Neural progenitor cell (in vitro differentiated cells): ENCODE data around the gene PIAS1. TPM values are rescaled to one million over a fixed set of nuclear protein-coding genes. Genes with fewer than 3 reads are reported as not detected.

ENCODE experiments used
- DNase-seq: peaks from one replicate; pipeline ENCODE4 v3.0.0-alpha.2; 2016; ENCODE audit warnings: low spot score
- H2AFZ ChIP-seq: fragments of 200-600 bp; sonication (generic); replicated peaks from 2 replicates; pipeline ENCODE4 v1.6.1; 2016; ENCODE audit warnings: antibody characterized with exemption
- H3F3A ChIP-seq: fragments of 200-600 bp; sonication (generic); 2 replicates; pipeline ENCODE4 v1.6.1; 2016; ENCODE audit warnings: antibody characterized with exemption, low read depth
- H3K27ac ChIP-seq: fragments of 200-600 bp; sonication (generic); 2 replicates; pipeline ENCODE4 v1.5.1; 2016; ENCODE audit warnings: mild to moderate bottlenecking
- H3K27me3 ChIP-seq: fragments of 200-600 bp; sonication (generic); 2 replicates; pipeline ENCODE4 v1.6.1; 2016; ENCODE audit warnings: mild to moderate bottlenecking, moderate library complexity
- H3K36me3 ChIP-seq: fragments of 200-600 bp; sonication (generic); 2 replicates; pipeline ENCODE4 v1.5.1; 2016
- H3K4me1 ChIP-seq: fragments of 200-600 bp; sonication (generic); 2 replicates; pipeline ENCODE4 v1.6.1; 2016; ENCODE audit warnings: mixed run types
- H3K4me2 ChIP-seq: fragments of 200-600 bp; sonication (generic); 2 replicates; pipeline ENCODE4 v1.6.1; 2016
- H3K4me3 ChIP-seq: fragments of 200-600 bp; sonication (generic); 2 replicates; pipeline ENCODE4 v1.5.1; 2016
- H3K79me2 ChIP-seq: fragments of 200-600 bp; sonication (generic); 2 replicates; pipeline ENCODE4 v1.6.1; 2016; ENCODE audit warnings: low read depth
- H3K9ac ChIP-seq: fragments of 200-600 bp; sonication (generic); 2 replicates; pipeline ENCODE4 v1.6.1; 2016
- H3K9me3 ChIP-seq: fragments of 200-600 bp; sonication (generic); 2 replicates; pipeline ENCODE4 v1.5.1; 2016; ENCODE audit warnings: low read depth
- H4K20me1 ChIP-seq: fragments of 200-600 bp; sonication (generic); 2 replicates; pipeline ENCODE4 v1.6.1; 2016; ENCODE audit warnings: low read depth
- H3K27ac Mint-ChIP-seq: 3 replicates; pipeline ENCODE4 v1.8.0; 2021; ENCODE audit warnings: mixed read lengths
- H3K27me3 Mint-ChIP-seq: 2 replicates; pipeline ENCODE4 v1.8.0; 2022; ENCODE audit warnings: low read depth, mild to moderate bottlenecking, inconsistent platforms, moderate library complexity, mixed read lengths; ENCODE audit not compliant: insufficient read depth
- H3K36me3 Mint-ChIP-seq: 3 replicates; pipeline ENCODE4 v1.8.0; 2021; ENCODE audit warnings: mixed read lengths
- H3K4me1 Mint-ChIP-seq: 3 replicates; pipeline ENCODE4 v1.8.0; 2021; ENCODE audit warnings: mixed read lengths
- H3K4me3 Mint-ChIP-seq: 3 replicates; pipeline ENCODE4 v1.8.0; 2021; ENCODE audit warnings: mild to moderate bottlenecking, moderate library complexity, mixed read lengths
- H3K9me3 Mint-ChIP-seq: 3 replicates; pipeline ENCODE4 v1.8.0; 2020; ENCODE audit warnings: mixed read lengths
- EZH2 ChIP-seq: fragments of 200-600 bp; sonication (generic); IDR thresholded peaks from 2 replicates; pipeline ENCODE4 v1.6.1; 2017; ENCODE audit warnings: antibody characterized with exemption, mild to moderate bottlenecking, moderate library complexity
- EZH2phosphoT487 ChIP-seq: fragments of 200-600 bp; sonication (generic); IDR thresholded peaks from 2 replicates; pipeline ENCODE4 v1.6.1; 2017; ENCODE audit warnings: antibody characterized with exemption
- total RNA-seq: library from RNA; depleted of rRNA; stranded (reverse); fragments of >200 nt; gene quantifications from 2 replicates; pipeline ENCODE4 v1.2.3, GENCODE V29; 2015; ENCODE audit warnings: low replicate concordance
- TF ChIP-seq, protein P1 (sequence below): fragments of 200-600 bp; sonication (generic); IDR thresholded peaks from 2 replicates; pipeline ENCODE4 v1.5.1; 2017; ENCODE audit warnings: antibody characterized with exemption, mild to moderate bottlenecking

The PIAS1 gene
- total RNA-seq, 1 donor from 2014 or later, result 34.6 TPM

DNA sequence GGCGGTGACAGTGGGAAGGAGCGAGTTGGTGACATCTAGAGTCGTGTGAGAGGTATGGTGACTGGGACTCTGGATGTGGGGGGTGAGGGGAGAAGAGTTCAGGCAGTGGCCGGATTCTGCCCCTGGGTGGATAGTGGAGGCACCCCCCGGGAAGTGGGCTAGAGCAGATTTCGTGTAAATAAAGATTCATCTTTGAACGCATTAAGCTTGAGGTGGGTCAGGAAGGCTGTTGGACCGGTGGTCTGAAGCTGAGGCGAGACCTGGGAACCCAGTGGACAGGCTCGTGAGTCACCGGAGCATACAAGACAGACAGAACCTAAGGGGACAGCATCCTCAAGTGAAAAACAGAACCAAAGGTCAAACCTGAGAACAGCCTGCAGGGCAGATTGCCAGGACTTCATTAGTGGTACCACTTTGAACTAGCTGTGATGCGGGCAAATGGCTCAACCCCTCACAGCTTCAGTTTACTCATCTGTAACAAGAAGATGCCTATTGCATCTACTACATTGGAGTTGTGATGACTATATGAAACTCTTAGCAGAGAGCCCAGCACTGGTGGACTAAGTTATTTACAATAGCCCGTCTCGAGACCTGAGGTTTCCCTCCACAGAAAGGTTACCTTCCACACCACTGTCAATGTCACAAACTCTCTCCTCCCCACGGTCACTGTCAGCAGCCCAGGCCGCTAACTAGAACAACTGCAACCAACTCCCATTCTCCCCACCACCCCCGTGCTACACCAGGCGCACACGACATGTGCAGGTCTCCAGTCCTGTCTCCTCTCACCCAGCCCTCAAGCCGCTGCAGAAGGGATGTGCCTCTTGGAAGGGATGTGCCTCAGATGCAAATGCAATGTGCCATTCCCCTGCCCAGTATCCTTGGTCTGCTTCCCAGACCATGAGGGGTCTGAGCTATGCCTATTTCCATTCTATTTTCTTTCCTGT lies 176.3 kb downstream of the PIAS1 start:
- Histone ChIP-seq H3K9ac (no peak overlapping the region), H2AFZ (peak overlapping the region; percentile 53), H3K4me2 (peak overlapping the region; percentile 83), H3K27me3 (no peaks in the 10 kb centered on the region), H4K20me1 (peaks cover 23% of the 10 kb centered on the region), H3K36me3 (no peaks in the 10 kb centered on the region), H3K9me3 (no peaks in the 10 kb centered on the region), H3K27ac (no peak overlapping the region), H3K4me1 (peaks cover 38% of the 10 kb centered on the region), H3F3A (peaks cover 18% of the 10 kb centered on the region), H3K79me2 (peaks cover 38% of the 10 kb centered on the region), H3K4me3 (peak overlapping the region; percentile 77)
- Mint-ChIP-seq H3K27me3 (peaks cover 14% of the 10 kb centered on the region), H3K36me3 (peaks cover 3% of the 10 kb centered on the region), H3K9me3 (no peaks in the 10 kb centered on the region), H3K4me1 (peaks cover 62% of the 10 kb centered on the region), H3K27ac (peak overlapping the region; percentile 88), H3K4me3 (peak overlapping the region; percentile 96)
- no peak for DNase-seq
- no peak for TF ChIP-seq EZH2phosphoT487
- no peak for TF ChIP-seq EZH2
- TF ChIP-seq, protein P1, sequence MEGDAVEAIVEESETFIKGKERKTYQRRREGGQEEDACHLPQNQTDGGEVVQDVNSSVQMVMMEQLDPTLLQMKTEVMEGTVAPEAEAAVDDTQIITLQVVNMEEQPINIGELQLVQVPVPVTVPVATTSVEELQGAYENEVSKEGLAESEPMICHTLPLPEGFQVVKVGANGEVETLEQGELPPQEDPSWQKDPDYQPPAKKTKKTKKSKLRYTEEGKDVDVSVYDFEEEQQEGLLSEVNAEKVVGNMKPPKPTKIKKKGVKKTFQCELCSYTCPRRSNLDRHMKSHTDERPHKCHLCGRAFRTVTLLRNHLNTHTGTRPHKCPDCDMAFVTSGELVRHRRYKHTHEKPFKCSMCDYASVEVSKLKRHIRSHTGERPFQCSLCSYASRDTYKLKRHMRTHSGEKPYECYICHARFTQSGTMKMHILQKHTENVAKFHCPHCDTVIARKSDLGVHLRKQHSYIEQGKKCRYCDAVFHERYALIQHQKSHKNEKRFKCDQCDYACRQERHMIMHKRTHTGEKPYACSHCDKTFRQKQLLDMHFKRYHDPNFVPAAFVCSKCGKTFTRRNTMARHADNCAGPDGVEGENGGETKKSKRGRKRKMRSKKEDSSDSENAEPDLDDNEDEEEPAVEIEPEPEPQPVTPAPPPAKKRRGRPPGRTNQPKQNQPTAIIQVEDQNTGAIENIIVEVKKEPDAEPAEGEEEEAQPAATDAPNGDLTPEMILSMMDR, result no peak

DNA sequence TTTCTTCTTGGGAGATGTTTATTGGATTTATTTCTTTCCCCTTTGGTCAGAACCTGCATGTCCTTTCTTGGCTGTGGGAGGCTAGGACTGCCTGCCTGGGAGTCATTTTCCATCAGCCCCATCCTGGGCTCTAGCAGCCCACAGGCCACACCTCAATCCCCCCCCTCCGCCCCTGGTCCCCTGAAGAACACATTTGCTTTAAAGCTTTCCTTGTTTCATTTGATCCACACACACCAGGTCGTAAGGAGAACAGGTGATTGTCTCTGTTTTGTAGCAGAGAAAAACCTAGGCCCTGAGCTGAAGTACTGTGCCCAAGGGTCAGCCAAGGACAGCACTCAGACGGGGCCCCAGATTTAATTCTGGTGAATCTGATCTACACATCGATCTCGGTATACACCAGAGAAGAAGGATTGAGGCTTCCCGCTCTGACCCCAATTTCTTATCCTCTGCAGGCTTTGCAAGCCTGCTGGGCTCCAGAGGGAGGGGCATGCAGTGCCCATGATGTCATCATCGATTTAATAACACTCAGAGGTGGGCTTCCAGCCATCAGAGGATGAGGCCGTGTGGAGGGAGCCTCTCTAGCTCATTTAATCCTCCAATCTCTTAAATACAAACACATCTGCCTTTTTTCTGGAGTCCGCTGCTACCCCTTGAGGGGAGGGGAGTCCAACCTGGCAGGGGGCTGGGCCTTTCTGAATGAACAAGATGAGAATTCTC lies 177.1 kb downstream of the PIAS1 start:
- Histone ChIP-seq H3K36me3 (no peaks in the 10 kb centered on the region), H4K20me1 (peaks cover 23% of the 10 kb centered on the region), H3K9me3 (no peaks in the 10 kb centered on the region), H3K9ac (no peak overlapping the region), H3F3A (peaks cover 18% of the 10 kb centered on the region), H3K27me3 (no peaks in the 10 kb centered on the region), H3K4me1 (peaks cover 38% of the 10 kb centered on the region), H2AFZ (no peak overlapping the region), H3K79me2 (peaks cover 29% of the 10 kb centered on the region), H3K27ac (no peak overlapping the region), H3K4me2 (peak overlapping the region; percentile 59), H3K4me3 (no peak overlapping the region)
- DNase-seq, result peak; percentile 54
- peak overlapping the region; percentile 81 for H3K4me3 Mint-ChIP-seq
- H3K27me3 Mint-ChIP-seq, result peaks cover 14% of the 10 kb centered on the region
- H3K4me1 Mint-ChIP-seq, result peaks cover 62% of the 10 kb centered on the region
- no peaks in the 10 kb centered on the region for H3K9me3 Mint-ChIP-seq
- peaks cover 3% of the 10 kb centered on the region for H3K36me3 Mint-ChIP-seq
- TF ChIP-seq, protein P1, result peak; percentile 5
- TF ChIP-seq EZH2, result no peak
- peak overlapping the region; percentile 61 for H3K27ac Mint-ChIP-seq

DNA sequence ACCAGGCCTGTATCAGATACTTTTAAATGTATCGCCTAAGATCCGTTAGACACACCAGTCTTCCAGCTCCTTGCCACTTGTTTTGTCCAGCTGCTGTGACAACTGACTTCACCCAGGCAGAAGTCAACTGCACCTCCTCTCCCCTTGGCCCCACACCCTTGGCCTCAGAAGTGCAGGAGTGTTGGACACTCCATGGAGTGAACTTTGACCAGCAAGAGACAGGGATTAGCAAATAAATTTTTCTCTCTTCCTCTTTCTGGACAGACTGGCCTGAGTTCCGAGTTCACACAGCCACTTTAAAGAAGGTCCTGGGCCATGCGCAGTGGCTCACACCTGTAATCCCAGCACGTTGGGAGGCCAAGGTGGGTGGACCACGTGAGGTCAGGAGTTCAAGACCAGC lies 178.3 kb downstream of the PIAS1 start:
- Mint-ChIP-seq H3K4me1 (peaks cover 58% of the 10 kb centered on the region), H3K27me3 (peaks cover 11% of the 10 kb centered on the region), H3K27ac (peak overlapping the region; percentile 66), H3K36me3 (no peaks in the 10 kb centered on the region), H3K4me3 (peak overlapping the region; percentile 43), H3K9me3 (peaks cover 1% of the 10 kb centered on the region)
- Histone ChIP-seq H4K20me1 (peaks cover 17% of the 10 kb centered on the region), H3K27me3 (no peaks in the 10 kb centered on the region), H3K9ac (no peak overlapping the region), H2AFZ (no peak overlapping the region), H3K4me3 (no peak overlapping the region), H3K27ac (no peak overlapping the region), H3K9me3 (no peaks in the 10 kb centered on the region), H3K36me3 (no peaks in the 10 kb centered on the region), H3K4me2 (no peak overlapping the region), H3K4me1 (peaks cover 38% of the 10 kb centered on the region), H3F3A (peaks cover 18% of the 10 kb centered on the region), H3K79me2 (peaks cover 17% of the 10 kb centered on the region)
- TF ChIP-seq EZH2 (no peak), EZH2phosphoT487 (no peak)
- TF ChIP-seq, protein P1, result no peak
- no peak for DNase-seq
